H9 (cell line): ENCODE measurements around the gene MRPS34. TPM values are rescaled to one million over a fixed set of nuclear protein-coding genes. Genes with fewer than 3 reads are reported as not detected.

Experiments
- DNase-seq: peaks from one replicate; pipeline ENCODE4 v3.0.0-alpha.2; 2017
- H2AFZ ChIP-seq: one replicate; pipeline ENCODE4 v1.6.1; 2013; ENCODE audit warnings: mild to moderate bottlenecking, low read length, control low read depth, moderate library complexity
- H2AK5ac ChIP-seq: 2 replicates; pipeline ENCODE4 v1.6.1; 2013; ENCODE audit warnings: low read length, control low read depth, mixed read lengths; ENCODE audit not compliant: insufficient read length
- H2BK120ac ChIP-seq: one replicate; pipeline ENCODE4 v1.6.1; 2013; ENCODE audit warnings: low read depth, mild to moderate bottlenecking, low read length, control low read depth, inconsistent platforms; ENCODE audit not compliant: poor library complexity, severe bottlenecking
- H2BK12ac ChIP-seq: 2 replicates; pipeline ENCODE4 v1.6.1; 2013; ENCODE audit warnings: low read length, control low read depth, mixed read lengths, low read depth; ENCODE audit not compliant: insufficient read length
- H2BK15ac ChIP-seq: 2 replicates; pipeline ENCODE4 v1.6.1; 2013; ENCODE audit warnings: low read depth, low read length, control low read depth
- H2BK20ac ChIP-seq: one replicate; pipeline ENCODE4 v1.6.1; 2013; ENCODE audit warnings: low read depth, mild to moderate bottlenecking, low read length, control low read depth, inconsistent platforms; ENCODE audit not compliant: poor library complexity, severe bottlenecking
- H2BK5ac ChIP-seq: 2 replicates; pipeline ENCODE4 v1.6.1; 2013; ENCODE audit warnings: low read length, control low read depth, mixed read lengths; ENCODE audit not compliant: insufficient read length
- H3K14ac ChIP-seq: 2 replicates; pipeline ENCODE4 v1.6.1; 2013; ENCODE audit warnings: low read length, control low read depth; ENCODE audit not compliant: insufficient read depth
- H3K18ac ChIP-seq: 2 replicates; pipeline ENCODE4 v1.6.1; 2013; ENCODE audit warnings: low read depth, mild to moderate bottlenecking, mixed read lengths, low read length, control low read depth; ENCODE audit not compliant: insufficient read length
- H3K23ac ChIP-seq: 2 replicates; pipeline ENCODE4 v1.6.1; 2013; ENCODE audit warnings: low read length, control low read depth, mixed read lengths, low read depth; ENCODE audit not compliant: insufficient read length
- H3K23me2 ChIP-seq: 2 replicates; pipeline ENCODE4 v1.6.1; 2013; ENCODE audit warnings: low read depth, mild to moderate bottlenecking, mixed read lengths, low read length, control low read depth; ENCODE audit not compliant: insufficient read length, poor library complexity, severe bottlenecking
- H3K27ac ChIP-seq: 2 replicates; pipeline ENCODE4 v1.5.1; 2013; ENCODE audit warnings: low read length, control low read depth, mixed read lengths, low read depth; ENCODE audit not compliant: insufficient read length
- H3K27me3 ChIP-seq: 2 replicates; pipeline ENCODE4 v1.6.1; 2013; ENCODE audit warnings: low read length, control low read depth, inconsistent platforms; ENCODE audit not compliant: insufficient read depth
- H3K4ac ChIP-seq: 2 replicates; pipeline ENCODE4 v1.6.1; 2013; ENCODE audit warnings: low read depth, mild to moderate bottlenecking, control low read depth, inconsistent platforms, low read length, moderate library complexity
- H3K4me1 ChIP-seq: 2 replicates; pipeline ENCODE4 v1.6.1; 2013; ENCODE audit warnings: low read length, control low read depth, inconsistent platforms; ENCODE audit not compliant: insufficient read depth
- H3K4me2 ChIP-seq: 2 replicates; pipeline ENCODE4 v1.6.1; 2013; ENCODE audit warnings: low read length, control low read depth, mixed read lengths; ENCODE audit not compliant: insufficient read length, insufficient read depth
- H3K56ac ChIP-seq: 2 replicates; pipeline ENCODE4 v1.6.1; 2013; ENCODE audit warnings: low read depth, mild to moderate bottlenecking, mixed read lengths, low read length, control low read depth; ENCODE audit not compliant: insufficient read length
- H3K79me1 ChIP-seq: 2 replicates; pipeline ENCODE4 v1.6.1; 2013; ENCODE audit warnings: low read depth, mild to moderate bottlenecking, moderate library complexity, low read length, control low read depth, inconsistent platforms; ENCODE audit not compliant: insufficient read depth, poor library complexity, severe bottlenecking
- H3K79me2 ChIP-seq: 2 replicates; pipeline ENCODE4 v1.6.1; 2013; ENCODE audit warnings: low read length, control low read depth, inconsistent platforms; ENCODE audit not compliant: insufficient read depth
- H3K9ac ChIP-seq: 2 replicates; pipeline ENCODE4 v1.6.1; 2013; ENCODE audit warnings: low read length, control low read depth, mixed read lengths; ENCODE audit not compliant: insufficient read length; ENCODE audit errors: extremely low read depth
- H3K9me3 ChIP-seq: one replicate; pipeline ENCODE4 v1.6.1; 2013; ENCODE audit warnings: low read depth, low read length, inconsistent platforms; ENCODE audit not compliant: control insufficient read depth
- H3T11ph ChIP-seq: one replicate; pipeline ENCODE4 v1.6.1; 2013; ENCODE audit warnings: mild to moderate bottlenecking, low read length, control low read depth, inconsistent platforms
- H4K20me1 ChIP-seq: one replicate; pipeline ENCODE4 v1.6.1; 2013; ENCODE audit not compliant: control insufficient read depth, insufficient read length, insufficient read depth
- H4K5ac ChIP-seq: 2 replicates; pipeline ENCODE4 v1.6.1; 2013; ENCODE audit warnings: low read depth, mild to moderate bottlenecking, mixed read lengths, low read length, control low read depth; ENCODE audit not compliant: insufficient read length
- H4K8ac ChIP-seq: replicated peaks from 2 replicates; pipeline ENCODE4 v1.6.1; 2013; ENCODE audit warnings: low read length, control low read depth, mixed read lengths, low read depth; ENCODE audit not compliant: insufficient read length
- H4K91ac ChIP-seq: 2 replicates; pipeline ENCODE4 v1.6.1; 2013; ENCODE audit warnings: low read depth, mild to moderate bottlenecking, moderate library complexity, mixed read lengths, low read length, control low read depth; ENCODE audit not compliant: insufficient read length
- H3K27ac Mint-ChIP-seq, 3 experiments: 2 replicates in 2 of 3; 3 replicates in 1 of 3; pipeline ENCODE4 v1.8.0; 2020 to 2021; ENCODE audit warnings: mixed read lengths in 3 of 3, mild to moderate bottlenecking in 1 of 3, moderate library complexity in 1 of 3
- H3K27me3 Mint-ChIP-seq: 2 replicates; pipeline ENCODE4 v1.8.0; 2021; ENCODE audit warnings: low read depth, mild to moderate bottlenecking, moderate library complexity, mixed read lengths
- H3K36me3 Mint-ChIP-seq, 3 experiments: 2 replicates in 2 of 3; 3 replicates in 1 of 3; pipeline ENCODE4 v1.8.0; 2020 to 2021; ENCODE audit warnings: low read depth in 3 of 3, mixed read lengths in 3 of 3; ENCODE audit not compliant: insufficient read depth in 1 of 3
- H3K4me1 Mint-ChIP-seq, 2 experiments: 2 replicates each; pipeline ENCODE4 v1.8.0; 2020; ENCODE audit warnings: mixed read lengths in 2 of 2
- H3K4me3 Mint-ChIP-seq, 2 experiments: 2 replicates in 1 of 2; 3 replicates in 1 of 2; pipeline ENCODE4 v1.8.0; 2020 to 2021; ENCODE audit warnings: mild to moderate bottlenecking in 2 of 2, mixed read lengths in 2 of 2, moderate library complexity in 1 of 2
- H3K9me3 Mint-ChIP-seq, 2 experiments: 2 replicates in 1 of 2; 3 replicates in 1 of 2; pipeline ENCODE4 v1.8.0; 2020; ENCODE audit warnings: mild to moderate bottlenecking in 2 of 2, mixed read lengths in 2 of 2, moderate library complexity in 1 of 2
- CTCF ChIP-seq: fragments of 200-600 bp; sonication (generic); conservative IDR thresholded peaks from 3 replicates; pipeline ENCODE4 v1.8.0; 2021; ENCODE audit warnings: antibody characterized with exemption, mild to moderate bottlenecking
- WGBS: extraction: QIAGEN DNeasy Blood & Tissue Kit; methylation state at CpG from one replicate; pipeline ENCODE4 v1.1.7; 2013; ENCODE audit warnings: missing lambda C conversion rate, low lambda C conversion rate, mixed read lengths; ENCODE audit not compliant: insufficient read length; ENCODE audit errors: extremely low coverage; 5-methylcytosine and 5-hydroxymethylcytosine counted together
- total RNA-seq: library from RNA; stranded (reverse); gene quantifications from 2 replicates; pipeline ENCODE4 v1.2.1, GENCODE V29; 2021

Gene MRPS34
- total RNA-seq, 1 experiment from 2014 or later, result 205 TPM

- no peaks in the 10 kb centered on the region for H3K9me3 ChIP-seq
Observed at GRCh38 chr16:1818873-1819525, 46.1 kb upstream of the MRPS34 start.

More at GRCh38 chr16:1818873-1819525, 46.1 kb upstream of the MRPS34 start:
- Histone ChIP-seq H3K56ac (no peak overlapping the region), H3K23me2 (no peaks in the 10 kb centered on the region), H4K20me1 (no peaks in the 10 kb centered on the region), H4K8ac (no peak overlapping the region), H3K23ac (no peak overlapping the region), H3K14ac (no peak overlapping the region), H3K79me1 (no peaks in the 10 kb centered on the region), H2AK5ac (no peak overlapping the region), H3K79me2 (no peaks in the 10 kb centered on the region), H4K5ac (no peak overlapping the region), H3K27ac (no peak overlapping the region), H3K18ac (no peak overlapping the region), H3K9ac (no peak overlapping the region), H2BK15ac (no peak overlapping the region), H4K91ac (no peak overlapping the region), H2BK5ac (no peak overlapping the region), H3K4me2 (no peak overlapping the region), H3K4me1 (no peaks in the 10 kb centered on the region), H2BK20ac (no peak overlapping the region), H3K4ac (no peak overlapping the region), H2BK12ac (no peak overlapping the region), H2BK120ac (no peak overlapping the region), H3K27me3 (no peaks in the 10 kb centered on the region), H3T11ph (no peak overlapping the region), H2AFZ (no peak overlapping the region)
- Mint-ChIP-seq H3K27ac (peak overlapping the region in 1 of 3 experiments; percentile 86; a peak in 2 of 7 replicates), H3K4me3 (no peak overlapping the region), H3K36me3 (peaks cover 4 to 17% (median 13%) of the 10 kb centered on the region in 3 experiments), H3K27me3 (peaks cover 1% of the 10 kb centered on the region), H3K9me3 (no peaks in the 10 kb centered on the region), H3K4me1 (no peaks in the 10 kb centered on the region)
- WGBS, result no CpG with 5 or more reads among the region's 35 CpGs
- DNase-seq, result no peak
- no peak for TF ChIP-seq CTCF
